Measurements from ENCODE around the gene GRB14.

GRB14 gene

GRCh38 chr2:164661349-164661748, 40.1 kb upstream of the GRB14 start:
- H3K4me3 ChIP-seq (ENCODE audit: low read depth, low read length) = no peak overlapping the region
- CTCF ChIA-PET = interaction anchor here (2.3 kb wide), 1 partner anchor 101 kb away, joined by 12 read pairs; no protein-coding TSS in a partner anchor
- TF ChIP-seq, protein P1, sequence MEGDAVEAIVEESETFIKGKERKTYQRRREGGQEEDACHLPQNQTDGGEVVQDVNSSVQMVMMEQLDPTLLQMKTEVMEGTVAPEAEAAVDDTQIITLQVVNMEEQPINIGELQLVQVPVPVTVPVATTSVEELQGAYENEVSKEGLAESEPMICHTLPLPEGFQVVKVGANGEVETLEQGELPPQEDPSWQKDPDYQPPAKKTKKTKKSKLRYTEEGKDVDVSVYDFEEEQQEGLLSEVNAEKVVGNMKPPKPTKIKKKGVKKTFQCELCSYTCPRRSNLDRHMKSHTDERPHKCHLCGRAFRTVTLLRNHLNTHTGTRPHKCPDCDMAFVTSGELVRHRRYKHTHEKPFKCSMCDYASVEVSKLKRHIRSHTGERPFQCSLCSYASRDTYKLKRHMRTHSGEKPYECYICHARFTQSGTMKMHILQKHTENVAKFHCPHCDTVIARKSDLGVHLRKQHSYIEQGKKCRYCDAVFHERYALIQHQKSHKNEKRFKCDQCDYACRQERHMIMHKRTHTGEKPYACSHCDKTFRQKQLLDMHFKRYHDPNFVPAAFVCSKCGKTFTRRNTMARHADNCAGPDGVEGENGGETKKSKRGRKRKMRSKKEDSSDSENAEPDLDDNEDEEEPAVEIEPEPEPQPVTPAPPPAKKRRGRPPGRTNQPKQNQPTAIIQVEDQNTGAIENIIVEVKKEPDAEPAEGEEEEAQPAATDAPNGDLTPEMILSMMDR (IDR thresholded peaks at IDR 0.05; ENCODE audit: insufficient read depth, low read length, missing control alignments) = no peak
- POLR2A ChIA-PET = no interaction called here
- no peak for DNase-seq (ENCODE audit: low read depth, low spot score)

DNA sequence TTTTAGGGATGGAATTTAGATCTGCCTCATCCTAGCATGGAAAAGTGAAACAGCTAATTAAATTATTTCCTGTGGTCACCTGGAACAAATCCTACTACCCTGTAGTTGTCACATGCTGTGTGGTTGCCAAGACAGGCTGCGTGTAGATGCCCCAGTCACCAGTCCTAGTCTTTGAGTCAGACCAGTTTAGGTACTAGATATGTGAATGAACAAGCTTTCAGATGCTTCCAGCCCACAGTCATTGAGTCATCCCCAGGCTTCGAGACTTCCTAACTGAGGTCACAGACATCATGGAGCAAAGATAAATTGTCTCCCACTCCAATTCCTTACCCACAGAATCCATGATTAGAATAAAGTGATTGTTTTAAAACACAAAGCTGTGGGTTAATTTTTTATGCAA, 35.8 kb upstream of the GRB14 start:
- TF ChIP-seq, protein P1 (IDR thresholded peaks at IDR 0.05; ENCODE audit: insufficient read depth, low read length, missing control alignments) = no peak
- CTCF ChIA-PET = interaction anchor here (0.8 to 1.7 kb wide), 4 partner anchors 59 to 97 kb away, joined by 3 to 6 read pairs (median 4); no protein-coding TSS in a partner anchor
- DNase-seq (ENCODE audit: low read depth, low spot score) = peak; percentile 77
- H3K4me3 ChIP-seq (ENCODE audit: low read depth, low read length) = no peak overlapping the region
- POLR2A ChIA-PET = interaction anchor here (0.9 kb wide), 1 partner anchor 15 kb away, joined by 3 read pairs; no protein-coding TSS in a partner anchor

GRCh38 chr2:164655750-164656149, 34.5 kb upstream of the GRB14 start:
- no peak overlapping the region for H3K4me3 ChIP-seq (ENCODE audit: low read depth, low read length)
- ChIA-PET POLR2A (no interaction called here), CTCF (interaction anchor here (1.0 to 1.6 kb wide), 2 partner anchors 61 to 96 kb away, joined by 3 to 6 read pairs; no protein-coding TSS in a partner anchor)
- no peak for DNase-seq (ENCODE audit: low read depth, low spot score)
- TF ChIP-seq, protein P1 (IDR thresholded peaks at IDR 0.05; ENCODE audit: insufficient read depth, low read length, missing control alignments) = peak; percentile 12

DNA sequence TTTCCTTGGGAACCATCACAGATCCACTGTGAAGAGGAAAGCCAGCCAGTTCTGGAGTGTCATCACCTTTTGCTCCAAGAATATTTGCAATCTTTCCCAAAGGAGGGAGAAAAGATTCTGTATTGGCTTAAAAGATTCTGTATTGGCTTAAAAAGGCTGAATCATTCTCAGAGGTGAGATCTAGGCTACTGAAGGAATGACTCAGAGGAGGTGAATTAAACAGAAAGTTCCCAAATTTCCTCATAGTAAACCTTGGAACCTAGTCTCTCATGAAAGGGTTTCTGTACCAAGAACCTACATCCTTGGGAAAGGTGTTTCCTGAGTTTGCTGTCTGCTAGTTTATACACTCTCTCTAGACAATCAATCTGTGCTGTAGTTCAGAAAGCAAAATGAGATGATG, 34.1 kb upstream of the GRB14 start:
- no peak for DNase-seq (ENCODE audit: low read depth, low spot score)
- ChIA-PET POLR2A (no interaction called here), CTCF (interaction anchor here (0.6 to 1.6 kb wide), 3 partner anchors 61 to 1490 kb away, joined by 3 to 6 read pairs (median 3); no protein-coding TSS in a partner anchor)

GRCh38 chr2:164651361-164651760, 30.1 kb upstream of the GRB14 start:
- POLR2A ChIA-PET = no interaction called here
- peak; percentile 14 for DNase-seq (ENCODE audit: low read depth, low spot score)

More for the DNA sequence above, 34.1 kb upstream of the GRB14 start:
- no peak overlapping the region for H3K4me3 ChIP-seq (ENCODE audit: low read depth, low read length)
- TF ChIP-seq, protein P1 (IDR thresholded peaks at IDR 0.05; ENCODE audit: insufficient read depth, low read length, missing control alignments) = no peak

GRCh38 chr2:164644036-164644700, 22.9 kb upstream of the GRB14 start:
- POLR2A ChIA-PET = no interaction called here
- TF ChIP-seq, protein P1 (IDR thresholded peaks at IDR 0.05; ENCODE audit: insufficient read depth, low read length, missing control alignments) = no peak
- CTCF ChIA-PET = no interaction called here
- no peak for DNase-seq (ENCODE audit: low read depth, low spot score)
- no peak overlapping the region for H3K4me3 ChIP-seq (ENCODE audit: low read depth, low read length)

More at GRCh38 chr2:164651361-164651760, 30.1 kb upstream of the GRB14 start:
- TF ChIP-seq, protein P1 (IDR thresholded peaks at IDR 0.05; ENCODE audit: insufficient read depth, low read length, missing control alignments) = no peak
- CTCF ChIA-PET = interaction anchor here (0.8 to 1.0 kb wide), 2 partner anchors 91 to 114 kb away, joined by 3 to 5 read pairs; no protein-coding TSS in a partner anchor
- no peak overlapping the region for H3K4me3 ChIP-seq (ENCODE audit: low read depth, low read length)
